RKO (cell line): ENCODE results near the gene RBM46.
A peak's percentile ranks its signal among the peaks of the same experiment; 100 is the strongest.
"Not testable (repeated sequence)": the region's sequence is repeated elsewhere in the genome, so short reads cannot be mapped to it uniquely, and the experiment has no call there.

Experiments
- DNase-seq: peaks from one replicate; pipeline ENCODE4 v3.0.0-alpha.2; 2016; ENCODE audit warnings: low spot score

RBM46 gene

DNA sequence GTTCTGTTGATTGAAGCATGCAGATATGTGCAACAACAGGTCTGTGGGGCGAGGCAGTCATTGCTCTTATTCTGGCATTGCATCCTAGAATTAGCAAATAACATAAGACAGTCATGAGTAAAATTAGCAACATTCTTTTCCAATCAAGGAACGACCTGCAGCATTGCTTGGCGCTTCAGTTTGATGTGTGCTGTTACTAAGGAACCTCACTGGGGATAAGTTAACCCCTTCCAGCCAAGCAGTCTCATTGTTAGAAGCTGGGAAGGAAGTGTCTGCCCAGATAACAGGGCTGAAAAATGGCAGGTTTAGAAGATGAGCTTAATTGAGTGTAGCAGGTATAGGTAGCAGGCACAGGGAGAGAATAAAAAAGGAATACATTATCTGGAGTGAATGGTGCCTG, 55.4 kb downstream of the RBM46 start:
- DNase-seq: no peak

DNA sequence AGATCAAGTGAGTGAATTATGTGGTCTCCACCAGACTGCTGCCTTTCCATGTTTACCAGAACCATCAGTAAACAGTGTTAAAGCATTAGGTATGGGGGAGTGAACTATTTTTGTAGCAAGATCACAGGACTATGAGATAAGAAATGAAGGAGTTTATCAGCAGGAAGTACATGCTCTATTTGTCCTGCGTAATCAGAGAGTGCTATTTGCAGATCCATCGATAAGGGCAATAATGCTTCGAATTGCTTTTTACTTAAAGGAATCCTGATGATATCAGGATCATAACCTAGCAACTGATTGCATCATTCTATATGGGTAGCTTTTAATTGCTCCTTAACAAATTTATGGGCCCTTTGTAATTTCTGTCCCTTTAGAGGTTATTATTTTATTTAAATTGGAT, 57.1 kb downstream of the RBM46 start:
- DNase-seq: no peak

DNA sequence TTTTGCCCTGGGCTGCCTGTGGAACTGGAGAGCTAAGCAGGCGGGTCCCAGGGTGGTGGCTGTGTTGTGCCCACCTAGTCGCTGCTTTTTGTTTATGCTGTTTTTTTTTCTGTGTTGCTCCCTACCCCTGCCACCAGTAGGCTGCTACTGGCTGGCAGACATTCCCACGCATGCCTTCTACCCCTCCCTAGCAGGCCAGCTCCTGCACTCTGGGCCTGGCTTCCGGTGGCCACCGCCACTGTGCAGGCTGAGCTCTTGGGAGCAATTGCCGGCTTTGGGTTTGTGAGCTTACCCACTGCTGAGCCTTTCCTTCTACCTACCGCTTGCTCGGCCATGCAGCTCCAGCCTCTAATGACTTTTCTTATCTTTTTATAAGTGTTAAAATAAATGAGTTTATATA, 57.6 kb downstream of the RBM46 start:
- DNase-seq: no peak

DNA sequence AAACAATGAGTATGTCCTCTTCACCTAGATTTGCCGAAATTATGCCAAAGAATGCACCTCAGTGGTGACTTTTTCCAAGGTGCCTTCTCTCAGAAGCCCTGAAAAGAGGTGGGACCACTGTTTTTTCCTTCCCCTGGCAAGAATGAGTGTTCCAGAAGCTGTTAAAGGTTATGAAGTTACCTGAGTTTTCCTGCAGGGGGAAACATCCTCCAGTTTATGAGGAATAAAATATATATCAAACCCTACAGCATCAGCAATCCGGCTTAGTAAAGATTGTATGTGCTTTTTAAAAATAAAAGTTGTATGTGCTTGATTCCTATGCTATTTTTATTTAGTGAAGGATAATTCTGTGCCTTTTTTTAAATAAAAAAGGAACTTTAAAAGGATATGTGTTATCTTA, 73.3 kb downstream of the RBM46 start:
- peak; percentile 30 for DNase-seq

DNA sequence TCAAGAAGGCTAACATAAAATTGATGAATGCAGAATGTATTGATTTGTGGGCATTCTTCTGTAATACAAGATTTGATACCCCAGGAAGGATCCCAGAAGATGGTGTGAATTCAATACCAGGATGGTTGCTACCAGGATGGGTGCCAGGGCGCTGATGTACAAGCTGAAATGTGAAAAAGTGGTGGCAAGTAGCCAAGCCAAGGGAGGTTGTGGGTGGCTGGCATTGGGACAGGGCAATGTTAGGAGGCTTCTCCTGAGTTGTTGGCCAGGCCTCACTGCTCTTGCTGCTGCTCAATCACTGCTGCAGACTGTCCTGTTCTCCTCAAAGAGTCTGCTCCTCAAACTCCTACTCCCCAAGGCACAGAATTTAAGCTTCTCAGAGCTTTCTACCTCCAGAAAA, 77.1 kb downstream of the RBM46 start:
- no peak for DNase-seq

GRCh38 chr4:154868414-154869194, 87.5 kb downstream of the RBM46 start:
- DNase-seq: no peak

DNA sequence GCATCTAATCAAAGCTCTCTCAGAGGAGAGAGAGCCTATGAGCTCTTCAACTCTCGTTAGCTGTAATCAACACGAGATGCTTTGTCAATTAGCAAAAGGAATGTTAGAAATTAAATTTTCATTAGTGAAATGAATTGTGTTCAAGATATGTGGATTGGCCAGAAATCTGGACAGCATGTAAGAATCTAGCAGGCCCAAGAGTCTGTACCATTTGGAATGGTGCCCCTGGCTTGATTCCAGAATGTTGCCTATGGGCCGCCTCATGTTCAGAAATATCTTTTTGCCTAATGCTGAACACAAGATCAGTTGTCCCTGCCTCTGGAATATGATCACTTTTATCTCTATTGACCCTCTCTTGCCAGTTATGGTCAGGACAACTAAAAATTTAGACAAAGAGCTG, 88.2 kb downstream of the RBM46 start:
- no peak for DNase-seq

DNA sequence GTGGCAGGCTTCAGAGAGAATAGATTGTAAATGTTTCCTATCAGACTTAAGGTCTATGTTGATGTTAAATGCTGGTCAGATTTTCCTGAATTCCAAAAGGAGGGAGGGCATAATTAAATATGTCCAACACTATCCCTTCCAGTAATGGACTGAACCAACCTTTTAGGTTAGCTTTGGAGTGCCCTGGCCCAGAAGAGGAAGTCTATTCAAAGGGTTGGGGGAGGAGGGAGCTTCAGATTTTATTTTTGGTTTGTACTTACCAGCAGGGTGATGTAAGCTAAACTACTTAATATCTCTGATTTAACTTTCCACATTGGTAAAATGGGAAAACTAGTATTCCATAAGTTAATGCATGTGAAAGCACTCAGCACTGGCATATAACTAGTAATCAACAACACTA, 91.1 kb downstream of the RBM46 start:
- DNase-seq: no peak

- not testable (repeated sequence) for DNase-seq
Observed at GRCh38 chr4:154874049-154874448, 93.0 kb downstream of the RBM46 start.

DNA sequence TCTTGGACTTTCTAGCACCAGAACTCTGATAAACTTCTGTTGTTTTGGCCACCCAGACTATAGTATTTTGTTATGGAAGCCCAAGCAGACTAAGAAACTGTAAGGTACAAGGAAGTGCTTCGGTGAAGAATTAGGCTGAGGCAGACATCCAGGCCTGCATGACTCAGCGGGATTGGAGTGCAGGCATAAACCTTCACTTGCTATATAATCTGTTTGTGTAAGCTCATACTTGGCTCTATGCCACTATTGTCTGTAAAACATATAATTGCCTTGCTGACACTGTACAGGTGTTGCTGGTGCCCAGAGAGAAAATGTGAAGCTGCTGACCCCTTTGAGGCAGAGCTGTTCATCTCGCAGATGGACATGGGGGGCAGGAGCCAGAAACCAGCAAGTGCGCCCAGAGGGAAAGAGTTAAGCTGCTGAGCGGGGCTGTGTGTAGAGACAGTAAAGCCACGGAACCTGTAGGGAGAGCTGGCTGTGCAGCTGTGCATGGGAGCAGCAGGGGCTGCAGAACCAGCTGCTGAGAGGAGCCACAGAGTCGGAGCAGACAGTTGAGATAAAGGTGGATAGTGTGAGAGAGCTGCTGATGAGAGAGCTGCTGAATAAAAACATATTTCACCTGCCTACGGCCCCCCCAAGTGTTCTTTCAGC, 96.2 kb downstream of the RBM46 start:
- no peak for DNase-seq
